GM11168 (cell line): ENCODE results near the gene ALG1.
"Not testable (repeated sequence)": the region's sequence is repeated elsewhere in the genome, so short reads cannot be mapped to it uniquely, and the experiment has no call there.

Experiments
- in situ Hi-C: fragments of 300-500 bp; cut with MboI; formaldehyde crosslinking; loops from one replicate; pipeline ENCODE4 v1.12.0; 2022; ENCODE audit warnings: low sequenced_read_pairs; ENCODE audit not compliant: unreplicated experiment

The ALG1 gene

DNA sequence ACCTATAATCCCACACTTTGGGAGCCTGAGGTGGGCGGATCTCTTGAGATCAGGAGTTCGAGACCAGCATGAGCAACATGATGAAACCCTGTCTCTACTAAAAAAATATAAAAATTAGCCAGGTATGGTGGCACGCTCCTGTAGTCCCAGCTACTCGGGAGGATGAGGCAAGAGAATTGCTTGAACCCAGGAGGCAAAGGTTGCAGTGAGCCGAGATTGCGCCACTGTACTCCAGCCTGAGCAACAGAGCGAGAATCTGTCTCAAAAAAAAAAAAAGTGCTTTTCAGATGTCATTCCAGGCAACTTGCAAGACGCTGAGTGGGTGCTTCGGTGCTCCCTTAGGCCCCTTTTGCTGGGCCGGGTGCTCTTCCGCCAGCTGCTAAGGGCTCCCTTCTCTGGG lies 27.1 kb upstream of the ALG1 start:
- in situ Hi-C loops: not testable (repeated sequence)

DNA sequence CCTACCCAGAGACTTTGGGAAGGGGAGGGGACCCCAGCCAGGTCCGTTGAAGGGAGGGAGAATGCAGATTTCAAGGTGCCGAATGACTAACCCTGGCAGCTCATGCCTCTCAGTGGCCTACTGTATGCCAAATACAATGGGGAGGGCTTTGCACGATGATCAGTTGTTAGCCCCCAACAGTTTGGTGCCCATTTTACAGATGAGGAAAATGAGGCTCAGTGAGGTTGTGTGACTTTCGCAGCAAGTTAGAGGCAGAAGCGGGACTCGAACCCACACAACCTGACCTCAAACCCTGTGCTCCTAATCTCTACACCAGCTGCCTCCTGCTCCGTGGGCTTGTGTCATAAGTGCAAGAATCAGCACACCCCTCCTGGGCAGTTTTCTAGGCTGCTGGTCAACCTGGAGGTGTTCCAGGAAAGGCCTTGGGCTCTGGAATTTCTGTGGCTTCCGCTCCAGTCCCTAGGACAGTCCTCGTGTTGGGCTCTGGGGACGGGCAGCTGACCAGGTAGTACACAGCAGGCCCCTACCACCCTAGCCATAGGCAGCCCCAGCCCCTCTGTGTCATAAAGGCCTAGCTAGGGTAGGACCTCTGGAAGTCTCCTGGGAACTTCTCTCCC lies 26.0 kb upstream of the ALG1 start:
- in situ Hi-C loops: no loop called here

DNA sequence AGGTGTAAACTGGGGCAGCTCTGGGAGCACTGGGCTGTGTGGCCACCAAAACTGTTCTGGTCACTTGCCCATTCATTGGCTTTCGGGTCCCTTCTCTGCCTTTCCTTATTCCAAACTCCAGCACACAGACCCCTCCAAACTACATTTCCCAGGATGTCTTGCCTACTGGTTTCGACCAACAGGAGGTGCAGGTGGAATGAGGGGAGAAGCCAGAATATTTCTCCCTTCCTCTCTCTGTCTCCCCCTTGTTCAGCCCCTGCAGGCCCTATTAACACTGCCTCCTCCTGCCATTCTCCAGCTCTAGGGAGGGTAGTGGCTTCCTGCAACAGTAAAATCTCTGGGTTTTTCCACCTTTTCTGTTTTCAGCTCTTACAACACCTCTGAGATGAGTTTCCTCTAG lies 24.7 kb upstream of the ALG1 start:
- in situ Hi-C loops: no loop called here

DNA sequence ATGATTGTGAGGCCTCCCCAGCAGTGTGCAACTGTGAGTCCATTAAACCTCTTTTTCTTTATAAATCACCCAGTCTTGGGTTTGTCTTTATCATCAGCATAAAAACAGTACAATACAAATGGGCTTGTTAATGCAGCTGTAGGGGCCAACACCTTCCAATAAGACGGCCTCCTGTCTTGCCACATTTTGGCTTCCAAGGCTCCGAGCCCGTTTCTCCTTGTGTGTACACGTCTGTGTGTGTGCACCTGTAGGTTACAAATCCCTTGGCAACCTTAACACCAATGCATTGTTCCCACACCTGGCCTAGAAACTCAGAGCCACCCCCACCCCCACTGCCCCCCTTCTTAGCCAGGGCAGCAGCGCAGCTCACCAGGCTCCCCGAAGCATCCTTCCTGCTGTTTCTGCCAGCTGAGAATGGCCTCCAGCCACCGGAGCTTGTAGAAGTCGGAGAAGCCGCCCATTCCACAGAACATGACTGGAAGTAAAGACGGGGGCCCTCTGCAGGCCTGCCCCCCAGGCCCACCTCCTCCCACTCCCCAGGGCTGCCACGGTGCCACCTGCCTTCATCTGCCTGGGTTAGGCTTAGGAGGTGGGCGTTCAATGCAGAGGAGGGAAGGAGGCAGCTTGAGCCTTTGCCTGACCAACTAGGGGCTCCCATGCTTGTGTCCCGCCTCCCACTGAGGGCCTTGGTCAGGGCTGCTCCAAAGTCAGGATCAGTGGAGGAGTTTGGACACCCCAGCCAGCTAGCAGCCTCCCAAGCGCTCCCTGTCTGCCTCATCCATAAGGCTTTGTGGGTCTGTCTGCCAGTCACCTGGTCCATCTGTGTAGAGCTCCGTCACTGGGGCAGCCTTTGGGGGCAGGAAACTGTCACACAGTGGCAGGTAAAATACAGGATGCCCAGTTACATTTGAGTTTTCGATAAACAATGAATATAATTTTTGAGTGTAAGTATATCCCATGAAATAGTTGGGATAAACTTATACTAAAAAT lies 16.5 kb upstream of the ALG1 start:
- in situ Hi-C loops: no loop called here

DNA sequence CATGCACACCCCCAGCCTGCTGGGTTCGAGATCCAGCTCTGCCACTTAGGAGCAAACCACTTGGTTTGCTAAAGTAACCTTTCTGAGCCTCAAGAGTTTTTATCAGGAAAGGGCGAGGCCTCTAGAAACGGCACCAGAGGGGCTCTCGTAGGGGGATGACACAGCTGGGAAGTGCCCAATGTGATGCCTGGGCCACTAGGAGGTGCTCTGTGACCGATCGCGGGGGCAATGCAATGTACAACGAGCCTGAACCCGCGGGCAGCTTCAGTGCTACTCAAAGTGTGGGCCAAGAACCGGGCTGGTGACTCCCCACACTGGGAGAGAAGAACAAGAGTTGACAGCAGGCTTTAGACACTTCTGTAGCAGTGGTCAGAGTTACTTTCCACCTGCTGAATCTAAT lies 15.3 kb upstream of the ALG1 start:
- in situ Hi-C loops: no loop called here

DNA sequence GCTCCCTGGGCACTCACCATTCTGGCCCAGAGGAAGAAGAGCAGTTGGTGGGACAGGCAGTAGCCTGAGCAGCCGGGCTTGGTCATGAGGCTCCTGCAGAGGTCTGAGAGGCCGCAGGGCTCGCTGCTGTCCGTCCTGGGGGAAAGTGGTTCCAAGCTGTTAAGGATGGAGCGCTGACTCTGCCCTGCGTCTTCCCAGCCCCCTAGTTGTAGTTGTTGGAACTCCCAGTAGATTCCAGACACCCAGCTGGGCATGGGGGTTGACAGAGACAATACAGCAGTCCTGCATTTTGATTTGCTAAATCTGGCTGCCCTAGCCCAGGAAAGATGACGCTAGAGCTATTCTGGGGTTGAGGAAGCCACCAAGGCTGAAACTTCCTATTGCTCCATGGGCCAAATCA lies 13.2 kb upstream of the ALG1 start:
- in situ Hi-C loops: no loop called here

DNA sequence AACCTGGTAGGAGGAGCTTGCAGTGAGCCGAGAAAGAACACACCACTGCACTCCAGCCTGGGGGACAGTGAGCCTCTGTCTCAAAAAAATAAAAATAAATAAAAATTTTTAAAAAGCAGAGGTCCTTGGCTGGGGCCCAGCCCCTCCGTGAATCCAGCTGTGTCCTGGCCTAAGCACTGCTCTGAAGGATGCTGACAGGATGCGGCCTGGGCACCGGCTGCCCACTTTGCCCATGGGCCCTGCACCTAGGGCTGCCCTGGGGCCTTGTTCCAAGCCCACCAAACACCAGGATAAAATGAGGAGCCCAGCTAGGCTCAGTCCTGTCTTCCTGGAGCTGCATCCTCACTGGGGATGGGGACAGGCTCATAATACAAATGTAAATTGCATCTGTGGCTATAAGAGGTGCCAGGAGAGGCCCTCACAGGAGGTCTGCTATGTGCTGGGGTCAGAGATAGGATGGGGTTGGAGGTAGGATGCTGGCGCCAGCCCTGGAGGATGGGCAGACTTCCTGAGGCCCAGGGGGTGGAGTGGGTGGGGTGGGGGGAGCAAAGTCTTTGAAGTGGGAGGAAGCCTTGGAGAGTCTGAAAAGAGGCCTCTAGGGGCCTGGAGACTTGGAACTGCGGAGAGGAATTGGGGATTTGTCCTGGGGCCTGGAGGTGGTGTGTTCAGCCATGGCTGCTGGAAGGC lies 12.1 kb upstream of the ALG1 start:
- in situ Hi-C loops: no loop called here

DNA sequence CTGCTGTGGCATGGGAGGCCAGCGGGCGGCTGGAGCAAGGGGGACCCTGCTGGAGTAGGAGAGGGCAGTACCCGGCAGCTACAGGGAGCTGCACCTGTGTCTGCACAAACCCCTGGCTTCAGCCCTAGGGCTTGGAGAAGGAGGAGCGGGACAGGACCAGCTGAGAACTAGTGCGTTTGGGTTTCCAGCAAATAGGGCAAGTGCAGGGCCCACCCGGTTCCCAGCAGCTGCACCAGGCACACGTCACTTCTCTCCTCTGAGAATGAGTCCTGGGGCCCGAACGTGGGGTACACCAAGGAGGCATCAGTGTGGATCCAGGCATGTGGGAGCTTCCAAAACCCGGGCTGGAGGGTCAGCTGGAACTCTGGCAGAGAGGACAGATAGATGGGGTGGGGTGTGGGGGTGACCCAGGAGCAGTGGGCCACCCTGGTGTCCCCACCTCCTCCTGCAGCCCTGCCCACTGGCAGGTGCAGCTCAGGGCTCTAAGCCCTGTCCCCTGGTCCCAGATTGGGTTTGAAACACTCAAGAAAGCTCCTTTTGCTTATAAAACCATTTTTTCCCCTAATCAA lies 11.5 kb upstream of the ALG1 start:
- in situ Hi-C loops: no loop called here

DNA sequence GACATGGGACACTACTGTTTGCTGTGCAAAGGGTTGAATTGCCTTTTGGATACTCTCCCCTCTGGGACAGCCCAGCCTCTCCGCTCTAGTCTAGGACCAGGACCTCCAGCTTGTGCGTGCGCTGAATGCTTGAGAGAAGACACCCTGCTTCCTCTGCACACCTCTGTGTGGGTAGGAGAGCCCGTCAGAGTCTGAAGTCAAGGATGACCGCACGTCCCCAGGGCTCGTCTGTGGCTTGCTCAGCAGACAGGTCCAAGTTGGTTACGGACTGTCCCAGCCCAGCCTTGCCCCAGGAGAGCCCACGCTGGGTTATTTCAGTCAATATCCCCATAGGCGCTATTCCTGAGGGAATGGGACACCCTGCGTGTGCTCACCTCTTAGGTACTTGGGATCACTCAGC lies 9.6 kb upstream of the ALG1 start:
- in situ Hi-C loops: no loop called here

DNA sequence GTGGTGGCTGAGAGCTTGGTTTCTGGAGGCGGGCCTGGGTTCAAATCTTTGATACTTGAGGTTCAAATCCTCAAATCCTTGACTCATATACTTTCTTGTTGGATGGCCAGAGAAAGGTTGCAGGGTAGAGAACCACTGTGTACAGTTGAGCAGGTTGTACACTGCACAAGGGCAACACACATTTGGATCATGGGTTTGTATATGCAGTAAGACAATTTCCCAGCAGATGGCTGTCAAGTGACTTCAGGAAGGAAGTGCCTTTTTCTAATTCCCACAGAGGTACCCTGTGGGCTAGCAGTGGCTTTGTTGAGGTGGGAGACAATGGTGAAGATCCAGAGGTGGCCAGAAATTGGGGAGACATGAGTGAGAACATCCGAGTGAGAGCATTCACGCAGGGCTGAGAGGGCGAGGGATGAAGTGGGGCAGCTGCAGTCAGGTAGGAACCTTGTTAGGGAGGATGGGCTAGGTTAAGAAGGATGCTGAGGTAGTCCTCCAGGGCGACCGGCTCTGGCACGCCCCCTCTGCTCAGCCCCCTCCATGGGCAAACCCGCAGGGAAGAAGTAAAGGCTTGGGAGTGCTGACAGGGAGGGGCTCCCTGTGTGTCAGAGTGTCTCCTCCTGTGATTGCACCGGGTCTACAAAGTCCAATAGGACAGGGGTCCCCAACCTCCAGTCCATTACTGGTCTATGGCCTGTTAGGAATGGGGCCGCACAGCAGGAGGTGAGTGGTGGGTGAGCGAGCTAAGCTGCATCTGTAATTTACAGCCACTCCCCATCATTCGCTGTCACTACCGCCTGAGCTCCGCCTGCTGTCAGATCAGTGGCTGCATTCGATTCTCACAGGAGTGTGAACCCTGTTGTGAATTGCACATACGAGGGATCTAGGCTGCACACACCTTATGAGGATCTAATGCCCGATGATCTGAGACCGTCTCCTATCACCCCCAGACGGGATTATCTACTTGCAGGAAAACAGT lies 8.6 kb upstream of the ALG1 start:
- in situ Hi-C loops: no loop called here

DNA sequence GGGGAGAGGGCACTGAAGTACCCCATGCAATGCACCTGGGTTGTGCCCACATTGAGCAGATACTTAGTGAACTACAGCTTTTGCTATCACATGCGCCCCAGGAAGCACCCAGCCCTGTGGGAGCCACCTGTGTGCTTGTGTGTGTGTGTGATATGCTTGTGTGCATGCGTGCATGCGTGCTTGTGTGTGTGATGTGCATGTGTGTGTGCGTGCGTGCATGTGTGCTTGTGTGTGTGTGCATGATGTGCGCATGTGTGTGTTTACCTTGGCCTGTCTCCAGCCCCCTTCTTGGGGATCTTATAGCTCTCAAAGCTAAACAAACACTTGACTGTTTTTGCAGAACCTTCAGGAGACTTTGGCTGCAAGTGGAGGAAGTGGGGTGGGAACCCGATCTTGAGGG lies 6.7 kb upstream of the ALG1 start:
- in situ Hi-C loops: no loop called here

DNA sequence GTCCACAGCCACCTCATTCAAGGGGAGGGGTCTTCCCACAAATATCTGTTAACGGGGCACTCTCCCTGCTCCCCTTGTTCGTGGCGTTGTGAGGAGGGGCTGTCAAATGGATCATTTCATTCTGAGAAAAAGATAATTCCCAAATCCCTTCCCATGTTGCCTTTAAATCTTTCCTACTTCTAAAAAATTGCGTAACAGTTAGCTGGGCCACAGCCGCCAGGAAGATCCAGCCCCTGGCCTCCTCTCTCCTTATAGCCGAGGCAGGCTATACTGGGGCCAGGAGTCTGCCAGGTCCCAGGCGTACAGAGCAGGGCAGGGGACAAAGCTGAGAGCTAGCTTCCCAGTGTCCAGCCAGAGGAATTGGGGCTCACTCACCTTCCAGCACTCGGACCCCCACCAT lies 6.3 kb upstream of the ALG1 start:
- in situ Hi-C loops: no loop called here

DNA sequence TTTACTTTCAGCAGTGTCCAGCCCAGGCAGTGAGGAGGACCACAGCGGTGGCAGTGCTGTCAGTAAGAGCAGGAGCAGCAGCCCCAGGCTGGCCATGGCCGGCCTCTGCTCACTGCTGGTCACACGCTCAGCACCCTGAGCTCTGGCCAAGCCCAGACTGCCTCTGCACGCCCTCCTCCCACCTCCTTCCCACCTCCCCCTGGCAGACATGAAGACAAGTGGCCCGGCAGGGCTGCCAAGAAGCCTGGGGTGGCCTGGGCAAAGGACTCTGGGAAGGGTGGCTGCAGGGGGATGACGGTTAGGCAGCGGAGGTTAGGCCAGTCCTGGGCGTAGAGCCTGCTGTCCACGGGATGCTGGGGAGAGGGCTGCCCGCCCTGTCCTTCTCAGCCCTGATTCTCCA lies 5.8 kb upstream of the ALG1 start, which contains the start of gene C16orf89:
Gene C16orf89, minus strand, starts transcription at position 144 of the 400 bp plus-strand sequence. Its CDS starts 48 bp downstream, at position 96.
- in situ Hi-C loops: no loop called here

DNA sequence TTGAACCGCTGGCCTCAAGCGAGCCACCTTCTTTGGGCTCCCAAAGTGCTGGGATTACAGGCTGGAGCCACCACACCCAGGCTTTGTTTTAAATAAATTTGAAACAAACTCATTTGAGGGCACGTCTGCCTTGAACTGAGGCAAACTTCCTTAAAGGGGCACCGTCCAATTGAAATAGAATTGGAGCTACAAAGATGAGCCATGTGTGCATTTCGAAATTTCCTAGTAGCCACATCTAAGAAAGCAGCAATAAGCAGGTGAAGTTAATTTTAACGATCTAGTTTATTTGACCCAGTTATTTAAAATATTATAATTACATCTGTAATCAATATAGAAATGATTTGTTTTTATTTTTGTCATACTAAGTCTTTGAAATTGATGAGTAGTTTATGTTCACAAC lies 5.1 kb upstream of the ALG1 start:
- in situ Hi-C loops: no loop called here

DNA sequence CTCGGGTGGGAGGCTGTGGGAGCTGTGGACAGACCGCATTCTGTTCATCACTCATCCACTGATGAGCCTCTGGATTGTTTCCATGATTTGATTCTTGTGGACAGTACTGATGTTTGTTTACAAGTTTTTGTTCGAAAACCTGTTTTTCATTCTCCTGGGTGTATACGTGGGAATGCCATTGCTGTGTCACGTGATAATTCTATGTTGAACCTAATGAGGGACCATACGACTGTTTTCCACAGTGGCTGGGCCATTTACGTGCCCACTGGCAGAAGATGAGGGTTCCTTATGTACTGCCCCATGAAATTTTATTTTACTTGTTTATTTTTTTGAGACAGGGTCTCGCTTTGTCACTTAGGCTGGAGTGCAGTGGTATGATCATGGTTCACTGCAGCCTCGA lies 2.6 kb upstream of the ALG1 start:
- in situ Hi-C loops: no loop called here

DNA sequence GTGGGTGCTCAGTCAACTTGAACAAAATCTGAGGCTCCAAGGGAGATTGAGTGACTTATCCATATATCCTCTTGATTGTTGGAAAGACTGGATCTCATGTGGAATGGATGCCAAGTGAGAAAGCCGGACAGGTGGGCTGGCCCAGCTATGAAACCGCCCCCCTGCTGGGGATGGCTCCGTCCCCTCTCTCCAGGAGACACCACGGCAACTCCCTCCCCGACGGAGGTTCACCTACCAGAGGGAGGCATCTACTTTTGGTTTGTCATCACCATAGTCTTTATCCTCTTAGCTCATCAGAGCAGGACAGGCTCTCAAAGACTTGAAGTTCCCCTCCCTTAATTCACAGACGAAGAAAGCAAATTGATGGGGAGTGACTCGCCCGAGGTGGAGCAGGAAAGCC lies 1.8 kb upstream of the ALG1 start:
- in situ Hi-C loops: no loop called here

DNA sequence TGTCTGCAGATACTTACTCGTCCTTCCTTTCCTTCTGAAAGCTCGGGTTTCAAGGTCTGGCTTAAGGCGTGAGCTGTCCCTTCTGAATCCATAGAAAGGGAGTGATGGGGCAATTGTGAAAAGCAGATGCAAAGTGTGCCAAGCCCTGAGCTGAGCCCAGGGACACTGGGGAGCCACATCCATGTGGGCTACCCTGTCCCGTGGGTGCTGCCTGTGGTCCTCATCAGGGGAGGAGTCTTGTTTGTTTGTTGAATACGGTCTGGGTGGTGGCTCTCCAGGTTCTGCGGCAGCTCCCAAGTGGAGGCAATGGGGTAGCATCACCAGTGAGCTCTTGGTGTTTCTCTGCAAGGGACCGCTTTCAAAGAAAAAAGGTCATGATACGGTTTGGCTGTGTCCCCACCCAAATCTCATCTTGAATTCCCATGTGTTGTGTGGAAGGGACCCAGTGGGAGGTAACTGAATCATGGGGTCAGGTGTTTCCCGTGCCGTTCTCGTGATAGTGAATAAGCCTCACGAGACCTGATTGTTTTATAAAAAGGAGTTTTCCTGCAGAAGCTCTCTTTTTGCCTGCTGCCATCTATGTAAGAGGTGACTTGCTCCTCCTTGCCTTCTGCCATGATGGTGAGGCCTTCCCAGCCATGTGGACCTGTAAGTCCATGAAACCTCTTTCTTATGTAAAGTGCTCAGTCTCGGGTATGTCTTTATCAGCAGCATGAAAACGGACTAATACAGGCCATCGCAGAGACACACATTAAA lies 1.0 kb upstream of the ALG1 start:
- in situ Hi-C loops: no loop called here

DNA sequence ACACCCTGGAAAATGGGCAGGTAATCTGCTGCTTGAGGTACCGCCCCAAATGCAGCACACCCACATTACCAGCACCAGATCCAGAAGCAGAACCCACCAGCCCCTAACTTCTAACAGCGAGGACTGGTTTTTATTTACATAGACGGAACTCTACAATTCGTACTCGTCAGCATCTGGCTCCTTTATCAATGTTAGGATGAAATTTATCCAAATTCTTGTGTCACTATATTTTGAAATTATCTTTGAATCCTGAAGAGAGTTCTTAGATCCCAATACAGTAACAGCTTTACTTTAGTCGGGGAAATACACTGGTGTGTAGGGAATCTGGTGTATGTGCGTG lies 332 bp upstream of the ALG1 start:
- in situ Hi-C loops: no loop called here
